HepG2 (cell line): ENCODE results near the gene SEC61A2. TPM values are rescaled to one million over a fixed set of nuclear protein-coding genes. Genes with fewer than 3 reads are reported as not detected.

Source experiments
- CTCF ChIP-seq: sonication (generic); formaldehyde crosslinking; IDR thresholded peaks from 2 replicates; pipeline ENCODE4 v1.5.0; 2020; ENCODE audit warnings: mild to moderate bottlenecking, missing genetic modification reagents, moderate library complexity
- FOXK1 ChIP-seq: sonication (generic); formaldehyde crosslinking; IDR thresholded peaks from 2 replicates; pipeline ENCODE4 v1.4.0; 2020; ENCODE audit warnings: low read depth, missing genetic modification reagents, borderline replicate concordance
- GFI1 ChIP-seq: sonication (generic); formaldehyde crosslinking; IDR thresholded peaks from 2 replicates; pipeline ENCODE4 v1.5.0; 2020; ENCODE audit warnings: missing genetic modification reagents, mild to moderate bottlenecking, borderline replicate concordance
- HNRNPUL1 ChIP-seq: fragments of 200-400 bp; formaldehyde crosslinking; IDR thresholded peaks from 2 replicates; pipeline ENCODE4 v1.6.1; 2017; ENCODE audit warnings: low read depth, mild to moderate bottlenecking, low read length, moderate library complexity
- MAFF ChIP-seq: IDR thresholded peaks from 2 replicates; pipeline ENCODE4 v1.6.1; 2011; ENCODE audit warnings: low read depth, low read length, improper control_type of control experiment
- NFKB2 ChIP-seq: sonication (generic); formaldehyde crosslinking; IDR thresholded peaks from 2 replicates; pipeline ENCODE4 v1.4.0; 2020; ENCODE audit warnings: missing genetic modification reagents, borderline replicate concordance
- RAD21 ChIP-seq: fragments of 450-650 bp; formaldehyde crosslinking; IDR thresholded peaks from 2 replicates; pipeline ENCODE4 v1.5.0; 2020; ENCODE audit warnings: mild to moderate bottlenecking
- RBM39 ChIP-seq: fragments of 200-400 bp; formaldehyde crosslinking; IDR thresholded peaks from one replicate; pipeline ENCODE4 v1.6.1; 2018; ENCODE audit warnings: antibody characterized with exemption, mild to moderate bottlenecking, low read depth, low read length; ENCODE audit not compliant: poor library complexity, severe bottlenecking
- RFXAP ChIP-seq: sonication (generic); formaldehyde crosslinking; IDR thresholded peaks from 2 replicates; pipeline ENCODE4 v1.4.0; 2020; ENCODE audit warnings: missing genetic modification reagents, borderline replicate concordance
- SAP130 ChIP-seq: IDR thresholded peaks from 2 replicates; pipeline ENCODE4 v1.6.1; 2016; ENCODE audit warnings: low read depth
- SMC3 ChIP-seq: IDR thresholded peaks from 2 replicates; pipeline ENCODE4 v1.6.1; 2011; ENCODE audit warnings: low read length, improper control_type of control experiment
- TEAD3 ChIP-seq: optimal IDR thresholded peaks from 2 replicates; pipeline ENCODE3; 2016; ENCODE audit warnings: borderline replicate concordance
- TOPORS ChIP-seq: sonication (generic); formaldehyde crosslinking; IDR thresholded peaks from 2 replicates; pipeline ENCODE4 v1.8.0; 2023; ENCODE audit warnings: mild to moderate bottlenecking, missing genetic modification reagents
- TRIM24 ChIP-seq: sonication (generic); formaldehyde crosslinking; IDR thresholded peaks from 2 replicates; pipeline ENCODE4 v1.8.0; 2022; ENCODE audit warnings: mild to moderate bottlenecking, missing genetic modification reagents
- ZFP36L1 ChIP-seq: sonication (generic); formaldehyde crosslinking; IDR thresholded peaks from 2 replicates; pipeline ENCODE4 v1.8.0; 2022; ENCODE audit warnings: mild to moderate bottlenecking, missing genetic modification reagents, moderate library complexity
- ZNF329 ChIP-seq: sonication (generic); formaldehyde crosslinking; IDR thresholded peaks from 2 replicates; pipeline ENCODE4 v1.9.0; 2021; ENCODE audit warnings: low read depth, mild to moderate bottlenecking, missing genetic modification reagents
- ZNF644 ChIP-seq: IDR thresholded peaks from 2 replicates; pipeline ENCODE4 v1.6.1; 2016; ENCODE audit warnings: low read depth
- ZNF674 ChIP-seq: sonication (generic); formaldehyde crosslinking; IDR thresholded peaks from 2 replicates; pipeline ENCODE4 v1.5.0; 2020; ENCODE audit warnings: low read depth, mild to moderate bottlenecking, missing genetic modification reagents
- ZNF737 ChIP-seq: sonication (generic); formaldehyde crosslinking; IDR thresholded peaks from 2 replicates; pipeline ENCODE4 v1.5.0; 2020; ENCODE audit warnings: missing genetic modification reagents, mild to moderate bottlenecking, borderline replicate concordance
- ZNF784 ChIP-seq: sonication (generic); formaldehyde crosslinking; IDR thresholded peaks from 2 replicates; pipeline ENCODE4 v1.5.1; 2020; ENCODE audit warnings: missing genetic modification reagents, mild to moderate bottlenecking, borderline replicate concordance
- ZSCAN21 ChIP-seq: sonication (generic); formaldehyde crosslinking; IDR thresholded peaks from 2 replicates; pipeline ENCODE4 v1.8.0; 2022; ENCODE audit warnings: mild to moderate bottlenecking, missing genetic modification reagents, moderate library complexity, borderline replicate concordance
- polyA plus RNA-seq, 8 experiments: library from polyadenylated mRNA; depleted of rRNA in 3 of 8; stranded (reverse) in 7 of 8; unstranded in 1 of 8; fragments of >200 nt; fragmentation: Illumina TruSeq in 4 of 8; extraction: Trizol in 4 of 8; gene quantifications; 2 replicates each; pipeline versions ENCODE4 v1.2.1 to v1.2.3, GENCODE V29; 2011 to 2016; ENCODE audit warnings: low read depth in 4 of 8, missing spikeins in 1 of 8, mixed read lengths in 1 of 8; ENCODE audit not compliant: insufficient read depth in 1 of 8
- total RNA-seq, 5 experiments: library from RNA; depleted of rRNA; stranded (reverse); fragments of >200 nt; fragmentation: Illumina TruSeq; extraction: Trizol; gene quantifications; 2 replicates each; pipeline ENCODE4 v1.2.3, GENCODE V29; 2016; ENCODE audit warnings: low read depth in 1 of 5
- TF ChIP-seq, protein P1 (sequence below): sonication (generic); formaldehyde crosslinking; IDR thresholded peaks from 2 replicates; pipeline ENCODE4 v1.8.0; 2022; ENCODE audit warnings: mild to moderate bottlenecking, missing genetic modification reagents

Gene SEC61A2
- total and polyA plus RNA-seq, 2 of the 13 experiments (the other 11 are each of a cell fraction or from before 2014, with no cell fraction given), result 5.5 to 7.4 TPM

GRCh38 chr10:12130237-12130872 lies 878 bp downstream of the SEC61A2 start (continued):
- TF ChIP-seq ZSCAN21 (CRISPR knock-in tag) (no peak), ZNF329 (CRISPR knock-in tag) (no peak), MAFF (no peak), TOPORS (CRISPR knock-in tag) (no peak), SMC3 (peak; percentile 31; the same call in 1 of the 2 replicates), ZNF737 (no peak), ZNF674 (CRISPR knock-in tag) (no peak), TEAD3 (CRISPR knock-in tag) (peak; percentile 65), ZFP36L1 (no peak), HNRNPUL1 (no peak), NFKB2 (no peak), CTCF (CRISPR knock-in tag) (peak; percentile 54), RAD21 (CRISPR knock-in tag) (0 out of 2 replicates have a peak, but pooled peaks have one; percentile 14), ZNF644 (0 out of 2 replicates have a peak, but pooled peaks have one; percentile 25), RFXAP (CRISPR knock-in tag) (no peak), SAP130 (CRISPR knock-in tag) (peak; percentile 32; the same call in 1 of the 2 replicates), TRIM24 (CRISPR knock-in tag) (no peak), RBM39 (no peak), FOXK1 (CRISPR knock-in tag) (no peak), GFI1 (CRISPR knock-in tag) (no peak), ZNF784 (CRISPR knock-in tag) (no peak)
- TF ChIP-seq, protein P1, sequence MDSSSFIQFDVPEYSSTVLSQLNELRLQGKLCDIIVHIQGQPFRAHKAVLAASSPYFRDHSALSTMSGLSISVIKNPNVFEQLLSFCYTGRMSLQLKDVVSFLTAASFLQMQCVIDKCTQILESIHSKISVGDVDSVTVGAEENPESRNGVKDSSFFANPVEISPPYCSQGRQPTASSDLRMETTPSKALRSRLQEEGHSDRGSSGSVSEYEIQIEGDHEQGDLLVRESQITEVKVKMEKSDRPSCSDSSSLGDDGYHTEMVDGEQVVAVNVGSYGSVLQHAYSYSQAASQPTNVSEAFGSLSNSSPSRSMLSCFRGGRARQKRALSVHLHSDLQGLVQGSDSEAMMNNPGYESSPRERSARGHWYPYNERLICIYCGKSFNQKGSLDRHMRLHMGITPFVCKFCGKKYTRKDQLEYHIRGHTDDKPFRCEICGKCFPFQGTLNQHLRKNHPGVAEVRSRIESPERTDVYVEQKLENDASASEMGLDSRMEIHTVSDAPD (CRISPR knock-in tag), result no peak
